Left colon (tissue), 2 donors: ENCODE measurements around the gene SHISA8. TPM values are rescaled to one million over a fixed set of nuclear protein-coding genes. Genes with fewer than 3 reads are reported as not detected.

Experiments used
- ATAC-seq: fragments of 200-7000 bp; cut with Tn5 transposase; one replicate; pipeline ENCODE4 v1.9.1; 2020; ENCODE audit warnings: mild to moderate bottlenecking, moderate library complexity
- DNase-seq, 2 donors: peaks; one replicate each; pipeline ENCODE4 v3.0.0-alpha.2; 2020
- intact Hi-C, 2 donors: fragments of 100-400 bp; cut with DNase I in 1 of 2; cut with micrococcal nuclease in 1 of 2; formaldehyde crosslinking; loops; one replicate each; pipeline versions ENCODE4 v1.11.2 to v1.14.0; 2022; cut with DNase I, micrococcal nuclease
- total RNA-seq, 2 donors: library from RNA; stranded (reverse); fragmentation: NEBNext Ultra II Directional; extraction: Animal tissue kit (Norgen Biotek cat#: 25700); gene quantifications; one replicate each; pipeline ENCODE4 v1.2.1, GENCODE V29; 2021
- donor health status: DM: no; HTN: no; CAD: no.
- donor health status: DM: yes; HTN: yes; CAD: no.

SHISA8 gene
- total RNA-seq, 2 donors from 2014 or later, result not detected

- intact Hi-C loops, result no loop called here
- no peak for ATAC-seq
- no peak for DNase-seq
Observed at GRCh38 chr22:41905411-41906202, 9.3 kb downstream of the SHISA8 start.

GRCh38 chr22:41904450-41905410 is 10.1 kb downstream of the SHISA8 start:
- ATAC-seq, result no peak
- intact Hi-C loops, result no loop called here
- DNase-seq, result no peak

GRCh38 chr22:41902932-41903421 is 11.9 kb downstream of the SHISA8 start:
- intact Hi-C loops, result no loop called here
- ATAC-seq (peak; percentile 5), DNase-seq (no peak)

GRCh38 chr22:41902016-41902415 is 12.9 kb downstream of the SHISA8 start:
- intact Hi-C loops, result no loop called here
- ATAC-seq, result no peak
- DNase-seq, result no peak

GRCh38 chr22:41900652-41901312 is 14.1 kb downstream of the SHISA8 start:
- ATAC-seq, result peak; percentile 12
- intact Hi-C loops, result no loop called here

GRCh38 chr22:41899992-41900651 is 14.8 kb downstream of the SHISA8 start:
- ATAC-seq (peak; percentile 13), DNase-seq (no peak)
- intact Hi-C loops, result no loop called here

More at GRCh38 chr22:41900652-41901312, 14.1 kb downstream of the SHISA8 start:
- DNase-seq, result no peak

GRCh38 chr22:41899110-41899509 is 15.8 kb downstream of the SHISA8 start:
- DNase-seq (no peak), ATAC-seq (no peak)
- intact Hi-C loops, result no loop called here

GRCh38 chr22:41898645-41899044 is 16.2 kb downstream of the SHISA8 start:
- intact Hi-C loops, result no loop called here
- ATAC-seq, result no peak
- no peak for DNase-seq

- intact Hi-C loops, result no loop called here
- no peak for ATAC-seq
- no peak for DNase-seq
Observed at GRCh38 chr22:41893591-41894375, 21.1 kb downstream of the SHISA8 start.

GRCh38 chr22:41892721-41893120 is 22.2 kb downstream of the SHISA8 start:
- intact Hi-C loops, result no loop called here
- DNase-seq (no peak), ATAC-seq (no peak)

- DNase-seq (no peak), ATAC-seq (peak; percentile 10)
- intact Hi-C loops, result no loop called here
Observed at GRCh38 chr22:41891407-41891806, 23.5 kb downstream of the SHISA8 start.

- no peak for ATAC-seq
- no peak for DNase-seq
- intact Hi-C loops, result no loop called here
Observed at GRCh38 chr22:41888627-41889200, 26.2 kb downstream of the SHISA8 start.

GRCh38 chr22:41885516-41885915 is 29.4 kb downstream of the SHISA8 start:
- DNase-seq (no peak), ATAC-seq (no peak)
- intact Hi-C loops, result no loop called here

GRCh38 chr22:41885116-41885515 is 29.8 kb downstream of the SHISA8 start:
- ATAC-seq, result no peak
- intact Hi-C loops, result no loop called here

GRCh38 chr22:41883400-41883799 is 31.5 kb downstream of the SHISA8 start:
- intact Hi-C loops, result no loop called here
- ATAC-seq (peak; percentile 7), DNase-seq (no peak)

More at GRCh38 chr22:41885116-41885515, 29.8 kb downstream of the SHISA8 start:
- no peak for DNase-seq

- ATAC-seq (no peak), DNase-seq (no peak)
- intact Hi-C loops, result no loop called here
Observed at GRCh38 chr22:41880653-41881052, 34.2 kb downstream of the SHISA8 start.

- no peak for DNase-seq
- ATAC-seq, result no peak
- intact Hi-C loops, result no loop called here
Observed at GRCh38 chr22:41876675-41877074, 38.2 kb downstream of the SHISA8 start.

GRCh38 chr22:41876275-41876674 is 38.6 kb downstream of the SHISA8 start:
- intact Hi-C loops, result no loop called here
- no peak for ATAC-seq
- DNase-seq, result no peak
